Right lobe of liver (tissue), 6 donors: ENCODE data around the gene FAM171A2. TPM values are rescaled to one million over a fixed set of nuclear protein-coding genes. Genes with fewer than 3 reads are reported as not detected.

Source experiments
- ATAC-seq, 4 donors: fragments of 200-7000 bp; cut with Tn5 transposase; one replicate each; pipeline ENCODE4 v1.9.1; 2020; ENCODE audit warnings: mild to moderate bottlenecking in 4 of 4, moderate library complexity in 4 of 4
- DNase-seq, 3 donors: peaks; one replicate each; pipeline ENCODE4 v3.0.0-alpha.2; 2020
- H3K27ac ChIP-seq, 3 donors: fragments of 200-600 bp; one replicate each; pipeline ENCODE4 v1.8.0; 2022
- H3K27me3 ChIP-seq, 2 donors: fragments of 200-600 bp; one replicate each; pipeline ENCODE4 v1.8.0; 2022
- H3K36me3 ChIP-seq, 4 donors: fragments of 200-600 bp; sonication (generic) in 1 of 4; one replicate each; pipeline versions ENCODE4 v1.5.1 to v1.8.0; 2017 to 2022; ENCODE audit warnings: control low read depth in 1 of 4
- H3K4me1 ChIP-seq, 4 donors: fragments of 200-600 bp; sonication (generic) in 1 of 4; one replicate each; pipeline versions ENCODE4 v1.5.1 to v1.8.0; 2017 to 2022; ENCODE audit warnings: control low read depth in 1 of 4
- H3K4me3 ChIP-seq, 3 donors: fragments of 200-600 bp; one replicate each; pipeline ENCODE4 v1.8.0; 2022
- H3K9me3 ChIP-seq, 4 donors: fragments of 200-600 bp; sonication (generic) in 1 of 4; one replicate each; pipeline versions ENCODE4 v1.5.1 to v1.8.0; 2017 to 2022; ENCODE audit warnings: control low read depth in 1 of 4
- POLR2A ChIP-seq: fragments of 450-650 bp; IDR thresholded peaks from one replicate; pipeline ENCODE4 v1.6.1; 2017; ENCODE audit warnings: antibody characterized with exemption, mild to moderate bottlenecking
- WGBS: methylation state at CpG from one replicate; pipeline ENCODE4 v1.1.6; 2018; ENCODE audit warnings: low coverage, low lambda C conversion rate; ENCODE audit not compliant: insufficient coverage; ENCODE audit errors: missing lambda C conversion rate; 5-methylcytosine and 5-hydroxymethylcytosine counted together
- intact Hi-C, 2 donors: fragments of 100-400 bp; cut with DNase I; formaldehyde crosslinking; loops; one replicate each; pipeline versions ENCODE4 v1.11.2 to v1.14.1; 2022
- total RNA-seq, 6 experiments: library from RNA; depleted of rRNA in 2 of 6; stranded (reverse); fragments of >200 nt in 2 of 6; fragmentation: NEBNext Ultra II Directional in 3 of 6; extraction: Animal tissue kit (Norgen Biotek cat#: 25700) in 3 of 6; gene quantifications; one replicate each; pipeline versions ENCODE4 v1.1.0 to v1.2.4, GENCODE V29; 2016 to 2023
- TF ChIP-seq, protein P1 (sequence below), 4 donors: fragments of 200-600 bp in 3 of 4; fragments of 450-650 bp in 1 of 4; IDR thresholded peaks; one replicate each; pipeline versions ENCODE4 v1.5.1 to v1.8.0; 2016 to 2022; ENCODE audit warnings: antibody characterized with exemption in 4 of 4, mild to moderate bottlenecking in 2 of 4
- donor health status: DM: no; HTN: yes; CAD: no.
- donor health status: DM: no; HTN: no; CAD: no.
- donor health status: DM: no; HTN: no; CAD: no.
- donor health status: DM: no; HTN: yes; CAD: no.
- donor health status: DM: no; HTN: yes; CAD: no.

Gene FAM171A2
- total RNA-seq, 6 experiments from 2014 or later = 0.16 to 0.68 (median 0.39) TPM

DNA sequence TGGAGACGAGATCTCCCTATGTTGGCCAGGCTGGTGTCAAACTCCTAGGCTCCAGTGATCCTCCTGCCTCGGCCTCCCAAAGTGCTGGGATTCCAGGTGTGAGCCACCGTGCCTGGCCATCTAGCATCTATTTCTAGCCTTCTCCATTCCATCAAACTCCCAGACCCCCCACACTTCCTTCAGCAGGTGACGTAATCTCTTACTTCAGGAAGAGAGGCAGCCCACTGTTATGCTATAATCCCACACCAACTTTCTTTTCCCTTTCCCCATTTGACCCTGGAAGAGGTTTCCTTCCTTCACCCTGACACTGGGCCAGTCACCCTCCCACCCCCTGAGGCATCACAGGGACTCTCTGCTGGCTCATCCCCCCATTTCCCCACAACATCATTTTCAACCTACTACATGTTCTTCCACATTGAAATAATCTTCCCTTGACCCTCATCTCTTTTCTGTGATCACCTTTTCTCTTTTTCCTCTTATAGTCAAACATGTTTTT, 18.2 kb upstream of the FAM171A2 start:
- H3K9me3 ChIP-seq = no peaks in the 10 kb centered on the region
- ATAC-seq (no peak), DNase-seq (peak in 1 of 3 donors; percentile 7)
- 73% methylated on average over 4 of the region's 4 CpGs for WGBS
- H3K4me1 ChIP-seq = peaks cover 0 to 7% (median 0%) of the 10 kb centered on the region in 4 donors
- no peaks in the 10 kb centered on the region for H3K36me3 ChIP-seq
- H3K27me3 ChIP-seq = peaks cover 0 to 6% of the 10 kb centered on the region in 2 donors
- intact Hi-C loops = no loop called here
- TF ChIP-seq, protein P1, sequence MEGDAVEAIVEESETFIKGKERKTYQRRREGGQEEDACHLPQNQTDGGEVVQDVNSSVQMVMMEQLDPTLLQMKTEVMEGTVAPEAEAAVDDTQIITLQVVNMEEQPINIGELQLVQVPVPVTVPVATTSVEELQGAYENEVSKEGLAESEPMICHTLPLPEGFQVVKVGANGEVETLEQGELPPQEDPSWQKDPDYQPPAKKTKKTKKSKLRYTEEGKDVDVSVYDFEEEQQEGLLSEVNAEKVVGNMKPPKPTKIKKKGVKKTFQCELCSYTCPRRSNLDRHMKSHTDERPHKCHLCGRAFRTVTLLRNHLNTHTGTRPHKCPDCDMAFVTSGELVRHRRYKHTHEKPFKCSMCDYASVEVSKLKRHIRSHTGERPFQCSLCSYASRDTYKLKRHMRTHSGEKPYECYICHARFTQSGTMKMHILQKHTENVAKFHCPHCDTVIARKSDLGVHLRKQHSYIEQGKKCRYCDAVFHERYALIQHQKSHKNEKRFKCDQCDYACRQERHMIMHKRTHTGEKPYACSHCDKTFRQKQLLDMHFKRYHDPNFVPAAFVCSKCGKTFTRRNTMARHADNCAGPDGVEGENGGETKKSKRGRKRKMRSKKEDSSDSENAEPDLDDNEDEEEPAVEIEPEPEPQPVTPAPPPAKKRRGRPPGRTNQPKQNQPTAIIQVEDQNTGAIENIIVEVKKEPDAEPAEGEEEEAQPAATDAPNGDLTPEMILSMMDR (IDR thresholded peaks at IDR 0.05) = no peak
- TF ChIP-seq POLR2A = no peak
- no peak overlapping the region for H3K4me3 ChIP-seq
- H3K27ac ChIP-seq = no peak overlapping the region

DNA sequence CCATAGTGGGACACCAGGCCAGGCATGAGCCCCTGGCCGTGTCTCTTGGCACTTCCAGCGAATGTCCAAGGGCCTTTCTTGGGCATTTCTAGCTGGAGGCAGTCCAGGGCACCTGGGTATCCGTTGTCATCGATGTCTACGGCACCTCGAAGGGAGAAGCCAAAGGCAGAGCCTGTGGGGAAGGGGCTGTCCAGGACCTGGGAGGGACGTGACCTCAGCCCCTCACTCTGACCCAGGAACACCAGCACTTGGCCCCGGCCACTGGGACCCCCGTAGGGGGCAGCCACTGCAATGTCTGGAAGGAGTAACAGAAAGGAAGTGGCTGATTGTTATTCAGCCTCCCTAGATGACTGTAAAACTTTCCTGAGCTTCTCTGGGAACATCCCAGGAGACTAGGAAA, 17.1 kb upstream of the FAM171A2 start:
- ATAC-seq (no peak), DNase-seq (peak in 1 of 3 donors; percentile 35)
- Histone ChIP-seq H3K27me3 (peaks cover 0 to 4% of the 10 kb centered on the region in 2 donors), H3K4me1 (peaks cover 0 to 7% (median 0%) of the 10 kb centered on the region in 4 donors), H3K4me3 (no peak overlapping the region), H3K36me3 (no peaks in the 10 kb centered on the region), H3K9me3 (no peaks in the 10 kb centered on the region), H3K27ac (no peak overlapping the region)
- TF ChIP-seq, protein P1 (IDR thresholded peaks at IDR 0.05) = no peak
- TF ChIP-seq POLR2A = no peak
- intact Hi-C loops = no loop called here
- 51% methylated on average over 5 of the region's 9 CpGs for WGBS

DNA sequence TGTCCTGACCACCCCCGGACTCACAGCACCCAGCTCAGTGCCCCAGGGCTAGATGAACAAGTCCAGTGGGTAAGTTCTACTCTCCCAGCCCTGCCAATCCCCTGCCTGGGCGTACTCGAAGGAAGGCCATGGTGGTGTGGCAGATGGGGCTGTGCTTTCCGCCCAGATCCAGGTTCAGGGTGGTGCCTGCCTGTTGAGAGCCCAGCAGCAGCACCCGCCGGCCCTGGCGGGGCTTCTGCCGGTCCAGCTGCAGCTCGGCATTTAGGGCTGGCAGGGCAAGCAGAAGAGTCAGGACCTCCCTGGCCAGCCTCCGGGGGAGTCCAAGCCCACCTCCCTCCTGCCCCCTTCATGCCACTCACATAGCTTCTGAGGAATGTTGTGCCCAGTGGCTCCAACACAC, 16.2 kb upstream of the FAM171A2 start:
- TF ChIP-seq, protein P1 (IDR thresholded peaks at IDR 0.05) = no peak
- no peak for TF ChIP-seq POLR2A
- no peaks in the 10 kb centered on the region for H3K9me3 ChIP-seq
- H3K27me3 ChIP-seq = no peaks in the 10 kb centered on the region
- no peaks in the 10 kb centered on the region for H3K36me3 ChIP-seq
- H3K27ac ChIP-seq = no peak overlapping the region
- H3K4me3 ChIP-seq = no peak overlapping the region
- WGBS = no CpG with 5 or more reads among the region's 10 CpGs
- peak in 1 of 3 donors; percentile 27 for DNase-seq
- peaks cover 0 to 2% (median 0%) of the 10 kb centered on the region in 4 donors for H3K4me1 ChIP-seq
- intact Hi-C loops = no loop called here
- ATAC-seq = no peak

- 64% methylated on average over 6 of the region's 14 CpGs for WGBS
- Histone ChIP-seq H3K4me3 (no peak overlapping the region), H3K27ac (no peak overlapping the region), H3K4me1 (no peaks in the 10 kb centered on the region), H3K36me3 (no peaks in the 10 kb centered on the region), H3K9me3 (no peaks in the 10 kb centered on the region), H3K27me3 (no peaks in the 10 kb centered on the region)
- ATAC-seq = no peak
- DNase-seq = peak in 1 of 3 donors; percentile 30
- TF ChIP-seq, protein P1 (IDR thresholded peaks at IDR 0.05) = no peak
- TF ChIP-seq POLR2A = no peak
- intact Hi-C loops = no loop called here
Observed at GRCh38 chr17:44378171-44378705, 14.6 kb upstream of the FAM171A2 start.
